ENCODE results near the gene PDIA5.

Gene PDIA5

GRCh38 chr3:123126031-123126430 lies 59.2 kb downstream of the PDIA5 start:
- no peak for TF ChIP-seq CTCF (IDR thresholded peaks at IDR 0.05; ENCODE audit: low read depth, low read length)

GRCh38 chr3:123126653-123127052 lies 59.8 kb downstream of the PDIA5 start:
- no peak overlapping the region for H3K4me3 ChIP-seq (ENCODE audit: low read depth, low read length)
- no peak for TF ChIP-seq CTCF (IDR thresholded peaks at IDR 0.05; ENCODE audit: low read depth, low read length)

More at GRCh38 chr3:123126031-123126430, 59.2 kb downstream of the PDIA5 start:
- H3K4me3 ChIP-seq (ENCODE audit: low read depth, low read length), result no peak overlapping the region

- no peak overlapping the region for H3K4me3 ChIP-seq (ENCODE audit: low read depth, low read length)
- TF ChIP-seq CTCF (IDR thresholded peaks at IDR 0.05; ENCODE audit: low read depth, low read length), result no peak
Measured at GRCh38 chr3:123129092-123129491, 62.3 kb downstream of the PDIA5 start.

GRCh38 chr3:123129532-123129931 lies 62.7 kb downstream of the PDIA5 start:
- no peak for TF ChIP-seq CTCF (IDR thresholded peaks at IDR 0.05; ENCODE audit: low read depth, low read length)
- no peak overlapping the region for H3K4me3 ChIP-seq (ENCODE audit: low read depth, low read length)

- TF ChIP-seq CTCF (IDR thresholded peaks at IDR 0.05; ENCODE audit: low read depth, low read length), result no peak
- H3K4me3 ChIP-seq (ENCODE audit: low read depth, low read length), result no peak overlapping the region
Measured at GRCh38 chr3:123130079-123130750, 63.4 kb downstream of the PDIA5 start.

GRCh38 chr3:123134671-123135070 lies 67.8 kb downstream of the PDIA5 start:
- H3K4me3 ChIP-seq (ENCODE audit: low read depth, low read length), result no peak overlapping the region
- no peak for TF ChIP-seq CTCF (IDR thresholded peaks at IDR 0.05; ENCODE audit: low read depth, low read length)

- H3K4me3 ChIP-seq (ENCODE audit: low read depth, low read length), result no peak overlapping the region
- no peak for TF ChIP-seq CTCF (IDR thresholded peaks at IDR 0.05; ENCODE audit: low read depth, low read length)
Measured at GRCh38 chr3:123137001-123137400, 70.2 kb downstream of the PDIA5 start.
